Nephron progenitor cell (in vitro differentiated cells): ENCODE results near the gene PYGB.
A peak's percentile ranks its signal among the peaks of the same experiment; 100 is the strongest.

Experiments
- DNase-seq: peaks from one replicate; pipeline ENCODE4 v3.0.0; 2021
- H3K27ac Mint-ChIP-seq: 2 replicates; pipeline ENCODE4 v1.8.0; 2021; ENCODE audit warnings: mild to moderate bottlenecking, moderate library complexity, mixed read lengths
- H3K27me3 Mint-ChIP-seq: 2 replicates; pipeline ENCODE4 v1.8.0; 2021; ENCODE audit warnings: mild to moderate bottlenecking, low read depth, mixed read lengths; ENCODE audit not compliant: poor library complexity
- H3K36me3 Mint-ChIP-seq: 2 replicates; pipeline ENCODE4 v1.8.0; 2021; ENCODE audit warnings: low read depth, mixed read lengths
- H3K4me1 Mint-ChIP-seq: 2 replicates; pipeline ENCODE4 v1.8.0; 2021; ENCODE audit warnings: mixed read lengths
- H3K4me3 Mint-ChIP-seq: 2 replicates; pipeline ENCODE4 v1.8.0; 2021; ENCODE audit warnings: mild to moderate bottlenecking, moderate library complexity, mixed read lengths
- H3K9me3 Mint-ChIP-seq: 2 replicates; pipeline ENCODE4 v1.8.0; 2021; ENCODE audit warnings: mild to moderate bottlenecking, moderate library complexity, mixed read lengths
- TF ChIP-seq, protein P1 (sequence below): fragments of 200-600 bp; sonication (generic); IDR thresholded peaks from 2 replicates; pipeline ENCODE4 v1.5.0; 2021; ENCODE audit warnings: antibody characterized with exemption

Gene PYGB

DNA sequence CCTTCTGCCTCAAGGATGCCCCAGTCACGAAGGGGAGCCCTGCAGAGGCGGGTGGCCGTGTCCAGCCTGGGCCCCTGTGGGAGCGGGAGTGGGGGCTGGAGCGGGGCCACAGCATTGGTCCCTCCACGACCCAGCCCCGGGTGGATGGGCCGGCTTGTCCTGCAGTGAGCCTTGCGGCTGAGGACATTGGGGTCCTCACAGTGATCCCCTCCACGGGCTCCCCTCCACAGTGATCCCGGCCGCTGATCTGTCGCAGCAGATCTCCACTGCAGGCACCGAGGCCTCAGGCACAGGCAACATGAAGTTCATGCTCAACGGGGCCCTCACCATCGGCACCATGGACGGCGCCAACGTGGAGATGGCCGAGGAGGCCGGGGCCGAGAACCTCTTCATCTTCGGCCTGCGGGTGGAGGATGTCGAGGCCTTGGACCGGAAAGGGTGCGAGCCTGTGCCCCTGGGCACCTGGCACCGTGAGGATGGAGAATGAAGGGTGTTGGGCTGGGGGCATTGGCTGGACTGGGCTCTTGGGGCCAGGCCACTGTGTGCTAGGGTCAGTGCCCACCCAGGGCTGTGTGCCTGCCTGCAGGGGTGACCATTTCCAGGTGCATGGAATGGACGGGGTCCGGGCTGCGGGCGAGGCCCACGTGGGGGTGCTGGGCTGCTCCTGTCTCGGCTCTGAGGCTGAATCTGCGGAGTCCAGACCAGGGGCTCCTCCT, 44.4 kb downstream of the PYGB start:
- peaks cover 20% of the 10 kb centered on the region for H3K36me3 Mint-ChIP-seq
- no peaks in the 10 kb centered on the region for H3K27me3 Mint-ChIP-seq
- no peaks in the 10 kb centered on the region for H3K9me3 Mint-ChIP-seq
- no peak overlapping the region for H3K27ac Mint-ChIP-seq
- TF ChIP-seq, protein P1, sequence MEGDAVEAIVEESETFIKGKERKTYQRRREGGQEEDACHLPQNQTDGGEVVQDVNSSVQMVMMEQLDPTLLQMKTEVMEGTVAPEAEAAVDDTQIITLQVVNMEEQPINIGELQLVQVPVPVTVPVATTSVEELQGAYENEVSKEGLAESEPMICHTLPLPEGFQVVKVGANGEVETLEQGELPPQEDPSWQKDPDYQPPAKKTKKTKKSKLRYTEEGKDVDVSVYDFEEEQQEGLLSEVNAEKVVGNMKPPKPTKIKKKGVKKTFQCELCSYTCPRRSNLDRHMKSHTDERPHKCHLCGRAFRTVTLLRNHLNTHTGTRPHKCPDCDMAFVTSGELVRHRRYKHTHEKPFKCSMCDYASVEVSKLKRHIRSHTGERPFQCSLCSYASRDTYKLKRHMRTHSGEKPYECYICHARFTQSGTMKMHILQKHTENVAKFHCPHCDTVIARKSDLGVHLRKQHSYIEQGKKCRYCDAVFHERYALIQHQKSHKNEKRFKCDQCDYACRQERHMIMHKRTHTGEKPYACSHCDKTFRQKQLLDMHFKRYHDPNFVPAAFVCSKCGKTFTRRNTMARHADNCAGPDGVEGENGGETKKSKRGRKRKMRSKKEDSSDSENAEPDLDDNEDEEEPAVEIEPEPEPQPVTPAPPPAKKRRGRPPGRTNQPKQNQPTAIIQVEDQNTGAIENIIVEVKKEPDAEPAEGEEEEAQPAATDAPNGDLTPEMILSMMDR, result no peak
- no peak overlapping the region for H3K4me3 Mint-ChIP-seq
- DNase-seq, result no peak
- H3K4me1 Mint-ChIP-seq, result peaks cover 10% of the 10 kb centered on the region

DNA sequence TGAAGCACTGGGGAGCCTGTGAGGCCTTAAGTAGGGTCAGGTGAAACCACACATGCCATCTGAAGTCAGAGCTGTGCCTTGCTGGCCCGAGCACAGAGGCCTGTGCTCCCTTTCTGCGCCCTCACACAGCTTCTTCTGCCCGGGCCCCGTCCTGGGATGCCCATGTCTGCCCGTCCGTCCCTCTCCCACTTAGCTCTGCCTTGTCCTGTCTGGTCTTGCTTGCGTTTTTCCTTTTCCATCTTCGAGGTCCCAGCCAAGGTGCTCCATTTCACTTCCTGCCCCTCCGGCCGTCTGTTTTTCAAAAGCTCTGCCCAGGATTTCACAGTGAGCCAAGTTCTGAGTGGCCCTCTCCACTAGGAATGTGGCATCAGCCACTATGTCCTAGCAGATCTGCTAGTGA, 45.6 kb downstream of the PYGB start:
- TF ChIP-seq, protein P1, result no peak
- no peak for DNase-seq
- Mint-ChIP-seq H3K36me3 (peaks cover 20% of the 10 kb centered on the region), H3K27ac (peak overlapping the region; percentile 61), H3K27me3 (no peaks in the 10 kb centered on the region), H3K9me3 (no peaks in the 10 kb centered on the region), H3K4me1 (peaks cover 10% of the 10 kb centered on the region), H3K4me3 (no peak overlapping the region)

DNA sequence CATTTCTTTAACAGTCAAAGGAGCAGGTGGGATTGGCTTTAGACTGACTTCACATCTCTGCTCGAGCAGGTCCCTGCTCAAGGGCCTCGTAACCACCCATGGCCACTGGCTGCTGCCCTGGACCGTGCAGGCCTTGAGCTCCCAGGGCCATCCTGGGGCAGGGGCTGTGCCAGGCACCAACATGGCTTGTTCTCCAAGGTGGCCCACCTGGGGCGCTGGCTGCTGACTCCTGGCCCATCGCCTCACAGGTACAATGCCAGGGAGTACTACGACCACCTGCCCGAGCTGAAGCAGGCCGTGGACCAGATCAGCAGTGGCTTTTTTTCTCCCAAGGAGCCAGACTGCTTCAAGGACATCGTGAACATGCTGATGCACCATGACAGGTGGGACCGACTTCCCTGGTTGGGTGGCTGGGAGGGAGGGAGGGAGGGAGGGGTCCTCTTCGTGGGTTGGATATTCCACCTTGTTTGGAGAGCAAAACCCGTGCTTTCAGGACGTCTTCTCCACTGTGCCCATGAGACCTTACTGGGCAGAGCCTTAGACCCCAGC, 46.1 kb downstream of the PYGB start:
- TF ChIP-seq, protein P1, result no peak
- Mint-ChIP-seq H3K36me3 (peaks cover 23% of the 10 kb centered on the region), H3K9me3 (no peaks in the 10 kb centered on the region), H3K4me1 (peaks cover 10% of the 10 kb centered on the region), H3K27me3 (no peaks in the 10 kb centered on the region), H3K4me3 (no peak overlapping the region), H3K27ac (no peak overlapping the region)
- no peak for DNase-seq

DNA sequence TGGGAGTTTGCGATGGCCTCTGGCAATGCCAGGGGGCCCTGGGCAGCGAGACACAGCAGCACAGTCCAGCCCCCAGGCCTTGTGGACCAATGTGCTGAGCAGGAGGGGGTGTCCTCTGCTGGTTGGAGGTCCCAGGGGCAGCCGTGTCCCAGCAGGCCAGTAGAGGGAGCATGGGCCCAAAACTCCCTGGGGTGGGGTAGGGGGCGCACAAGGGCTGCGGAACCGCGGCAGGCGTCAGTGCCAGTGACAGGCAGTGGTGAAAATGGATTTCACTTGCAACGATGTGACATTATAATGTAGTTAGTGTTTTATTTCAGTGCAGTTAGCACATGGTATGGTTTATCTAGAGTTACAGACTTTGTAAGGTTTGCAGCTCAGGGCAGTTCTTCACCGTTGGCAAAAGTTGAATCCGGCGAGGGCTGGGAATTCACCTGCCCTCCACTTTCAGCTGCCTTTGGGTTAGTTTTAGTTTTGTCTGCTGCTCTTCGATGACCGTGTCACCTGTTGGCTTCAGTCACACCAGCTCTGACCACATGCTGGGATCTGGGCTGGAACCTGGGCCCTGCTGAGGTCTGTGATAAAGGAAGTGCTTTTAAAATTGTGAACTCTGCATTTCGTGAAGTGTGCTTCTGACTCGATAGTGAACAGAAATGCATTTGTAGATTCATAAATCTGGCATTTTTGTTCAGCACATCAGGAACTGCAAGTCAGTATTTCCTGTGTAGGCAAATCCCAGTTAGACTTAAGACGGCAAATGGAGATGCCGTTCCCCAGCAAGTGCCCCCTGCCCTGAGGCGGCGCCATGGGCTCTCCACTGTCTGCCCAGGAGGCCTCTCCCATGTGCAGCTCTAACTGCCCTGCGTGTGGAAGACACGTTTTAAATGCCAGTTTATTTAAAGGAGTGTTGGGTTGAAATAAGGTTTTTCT, 46.8 kb downstream of the PYGB start:
- DNase-seq, result peak; percentile 70
- Mint-ChIP-seq H3K27me3 (no peaks in the 10 kb centered on the region), H3K9me3 (no peaks in the 10 kb centered on the region), H3K4me3 (no peak overlapping the region), H3K36me3 (peaks cover 15% of the 10 kb centered on the region), H3K27ac (no peak overlapping the region), H3K4me1 (peaks cover 3% of the 10 kb centered on the region)
- TF ChIP-seq, protein P1, result peak; percentile 77

DNA sequence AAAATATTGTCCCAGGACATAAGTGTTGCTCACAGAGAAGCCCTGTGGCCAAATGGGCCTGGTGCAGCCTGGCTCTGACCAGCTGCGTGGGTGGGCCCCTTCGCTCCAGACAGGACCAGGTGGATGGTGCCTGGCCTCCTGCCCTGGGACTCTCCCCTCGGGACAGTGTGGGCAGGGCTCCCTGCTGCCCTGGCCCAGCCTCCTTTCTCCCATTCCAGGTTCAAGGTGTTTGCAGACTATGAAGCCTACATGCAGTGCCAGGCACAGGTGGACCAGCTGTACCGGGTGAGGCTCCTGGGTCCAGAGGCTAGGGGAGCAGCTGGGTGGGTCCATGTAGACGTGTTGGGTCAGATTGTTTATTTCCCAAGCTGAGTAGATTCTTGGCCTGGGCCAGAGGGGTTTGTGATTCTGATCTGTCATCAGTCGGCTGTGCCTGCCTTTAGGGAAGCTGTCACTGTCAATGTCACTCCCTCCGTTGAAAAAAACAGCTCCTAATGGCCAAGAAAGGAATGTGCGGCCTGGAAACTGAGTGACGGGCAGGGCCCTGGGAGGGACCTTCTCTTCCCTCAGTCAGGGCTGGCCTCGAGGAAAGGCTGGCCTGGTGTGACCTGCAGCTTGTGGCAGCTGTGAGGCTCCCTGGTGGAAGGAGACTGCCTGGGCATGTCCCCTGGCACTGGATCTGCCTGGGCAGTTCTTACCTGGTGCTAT, 47.7 kb downstream of the PYGB start:
- Mint-ChIP-seq H3K4me1 (no peaks in the 10 kb centered on the region), H3K27me3 (no peaks in the 10 kb centered on the region), H3K27ac (peak overlapping the region; percentile 89), H3K4me3 (no peak overlapping the region), H3K9me3 (no peaks in the 10 kb centered on the region), H3K36me3 (peaks cover 13% of the 10 kb centered on the region)
- no peak for DNase-seq
- TF ChIP-seq, protein P1, result no peak
